Brain microvascular endothelial cell (primary cell): ENCODE data around the gene MEG3.

Source experiments
- DNase-seq: peaks from one replicate; pipeline ENCODE4 v3.0.0-alpha.2; 2020
- H3K27ac ChIP-seq: fragments of 250-450 bp; sonication (Bioruptor Pico); 2 replicates; pipeline ENCODE4 v1.5.1; 2020; ENCODE audit warnings: mild to moderate bottlenecking, moderate library complexity
- H3K27me3 ChIP-seq: fragments of 250-450 bp; sonication (Bioruptor Pico); replicated peaks from 2 replicates; pipeline ENCODE4 v1.5.1; 2020; ENCODE audit warnings: mild to moderate bottlenecking
- H3K36me3 ChIP-seq: fragments of 250-450 bp; sonication (Bioruptor Pico); replicated peaks from 2 replicates; pipeline ENCODE4 v1.5.1; 2020; ENCODE audit warnings: mild to moderate bottlenecking
- H3K4me3 ChIP-seq: 2 replicates; pipeline ENCODE4 v1.5.1; 2011; ENCODE audit warnings: low read depth, mild to moderate bottlenecking, control low read depth, low read length, moderate library complexity
- CTCF ChIP-seq: IDR thresholded peaks from 2 replicates; pipeline ENCODE4 v1.5.1; 2011; ENCODE audit warnings: low read depth, mild to moderate bottlenecking, moderate library complexity, low read length, control low read depth, inconsistent platforms; ENCODE audit errors: missing control alignments
- in situ Hi-C: cut with HindIII; loops from 2 replicates; pipeline ENCODE4 v1.10.0; 2017; ENCODE audit warnings: low sequenced_read_pairs, low pct_ligation_motif_present

Gene MEG3

GRCh38 chr14:100898935-100899883 is 73.3 kb downstream of the MEG3 start:
- Histone ChIP-seq H3K27ac (no peak overlapping the region), H3K36me3 (peaks cover 63% of the 10 kb centered on the region), H3K4me3 (no peak overlapping the region), H3K27me3 (peaks cover under 1% of the 10 kb centered on the region)
- no peak for TF ChIP-seq CTCF
- DNase-seq = no peak
- in situ Hi-C loops = no loop called here

GRCh38 chr14:100899884-100900771 is 74.2 kb downstream of the MEG3 start:
- Histone ChIP-seq H3K27ac (no peak overlapping the region), H3K27me3 (peaks cover 2% of the 10 kb centered on the region), H3K4me3 (no peak overlapping the region), H3K36me3 (peaks cover 55% of the 10 kb centered on the region)
- no peak for DNase-seq
- TF ChIP-seq CTCF = peak; percentile 33
- in situ Hi-C loops = no loop called here

GRCh38 chr14:100900837-100901390 is 75.0 kb downstream of the MEG3 start:
- TF ChIP-seq CTCF = peak; percentile 48
- no peak overlapping the region for H3K27ac ChIP-seq
- in situ Hi-C loops = no loop called here
- no peak for DNase-seq
- peaks cover 2% of the 10 kb centered on the region for H3K27me3 ChIP-seq
- H3K4me3 ChIP-seq = no peak overlapping the region
- peaks cover 51% of the 10 kb centered on the region for H3K36me3 ChIP-seq

GRCh38 chr14:100901391-100902183 is 75.7 kb downstream of the MEG3 start:
- no peak overlapping the region for H3K27ac ChIP-seq
- TF ChIP-seq CTCF = no peak
- no peak for DNase-seq
- peaks cover 2% of the 10 kb centered on the region for H3K27me3 ChIP-seq
- peaks cover 54% of the 10 kb centered on the region for H3K36me3 ChIP-seq
- no peak overlapping the region for H3K4me3 ChIP-seq
- in situ Hi-C loops = no loop called here
